Neutrophil (primary cell): ENCODE measurements around the gene RPRD1B.
"Not testable (repeated sequence)": the region's sequence is repeated elsewhere in the genome, so short reads cannot be mapped to it uniquely, and the experiment has no call there.

Source experiments
- H3K27ac ChIP-seq: fragments of 200-600 bp; sonication (generic); 2 replicates; pipeline ENCODE4 v1.5.1; 2016; ENCODE audit warnings: mild to moderate bottlenecking, moderate library complexity
- H3K27me3 ChIP-seq: fragments of 200-600 bp; sonication (generic); 2 replicates; pipeline ENCODE4 v1.6.0; 2016; ENCODE audit warnings: mild to moderate bottlenecking
- H3K36me3 ChIP-seq: fragments of 200-600 bp; sonication (generic); 2 replicates; pipeline ENCODE4 v1.5.1; 2017
- H3K4me1 ChIP-seq, 2 experiments: fragments of 200-600 bp in 1 of 2; sonication (generic) in 1 of 2; 1 replicate in 1 of 2; 2 replicates in 1 of 2; pipeline versions ENCODE4 v1.5.1 to v1.6.1; 2013 to 2016; ENCODE audit warnings: low read depth in 1 of 2, low read length in 1 of 2, mild to moderate bottlenecking in 1 of 2, moderate library complexity in 1 of 2; ENCODE audit not compliant: control insufficient read depth in 1 of 2, insufficient read depth in 1 of 2
- H3K4me3 ChIP-seq, 2 experiments: fragments of 200-600 bp in 1 of 2; sonication (generic) in 1 of 2; 1 replicate in 1 of 2; 2 replicates in 1 of 2; pipeline ENCODE4 v1.5.1; 2013 to 2016; ENCODE audit warnings: low read depth in 1 of 2, low read length in 1 of 2, mild to moderate bottlenecking in 1 of 2, moderate library complexity in 1 of 2
- H3K9me3 ChIP-seq: fragments of 200-600 bp; sonication (generic); 2 replicates; pipeline ENCODE4 v1.5.1; 2016
- CTCF ChIP-seq: fragments of 200-600 bp; sonication (generic); IDR thresholded peaks from 2 replicates; pipeline ENCODE4 v1.5.1; 2016; ENCODE audit warnings: antibody characterized with exemption

RPRD1B gene

DNA sequence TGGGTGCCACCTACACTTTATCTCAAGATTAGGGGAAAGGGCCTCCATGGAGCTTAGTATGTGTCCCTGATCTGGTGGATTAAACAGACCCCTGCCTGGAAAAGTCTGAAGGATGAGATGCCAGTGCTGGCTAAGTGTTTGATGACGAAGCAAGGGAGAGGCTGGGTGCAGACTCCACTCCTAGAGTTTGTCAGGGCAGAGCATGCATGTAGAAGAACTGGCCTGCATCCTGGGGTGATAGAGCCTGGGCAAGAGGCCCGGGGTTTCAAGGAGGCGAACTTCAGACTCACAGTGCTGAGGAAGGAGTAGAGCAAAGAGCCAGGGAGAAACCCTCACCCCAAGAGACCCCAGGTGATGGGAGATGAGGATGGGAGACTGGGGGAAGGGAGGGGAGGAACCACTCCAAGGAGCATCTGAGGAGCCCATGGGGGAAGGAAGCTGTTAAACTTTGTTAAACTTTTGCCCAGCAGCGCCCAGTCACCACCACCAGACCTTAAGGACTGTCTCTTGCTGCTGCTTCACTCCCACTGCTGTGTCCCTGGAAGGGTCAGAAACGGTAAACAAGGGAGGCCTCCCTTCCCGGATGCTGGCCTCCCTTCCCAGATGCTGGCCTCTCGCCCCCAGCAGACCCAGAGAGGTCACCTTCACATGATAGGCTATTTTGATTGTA is 61.6 kb downstream of the RPRD1B start:
- Histone ChIP-seq H3K27ac (peak overlapping the region; percentile 89), H3K9me3 (no peaks in the 10 kb centered on the region), H3K27me3 (no peaks in the 10 kb centered on the region), H3K4me1 (peaks cover 42 to 50% of the 10 kb centered on the region in 2 experiments), H3K36me3 (peaks cover 8% of the 10 kb centered on the region), H3K4me3 (no peak overlapping the region)
- no peak for TF ChIP-seq CTCF

GRCh38 chr20:38098952-38099351 is 65.4 kb downstream of the RPRD1B start:
- Histone ChIP-seq H3K36me3 (no peaks in the 10 kb centered on the region), H3K27ac (no peak overlapping the region), H3K4me1 (peaks cover 21 to 22% of the 10 kb centered on the region in 2 experiments), H3K27me3 (no peaks in the 10 kb centered on the region), H3K9me3 (no peaks in the 10 kb centered on the region), H3K4me3 (no peak overlapping the region)
- no peak for TF ChIP-seq CTCF

- H3K4me1 ChIP-seq, H3K9me3 ChIP-seq, H3K27ac ChIP-seq, H3K4me3 ChIP-seq, H3K36me3 ChIP-seq, H3K27me3 ChIP-seq: not testable (repeated sequence)
These were observed 68.7 kb downstream of the RPRD1B start for GRCh38 chr20:38102206-38102605.

DNA sequence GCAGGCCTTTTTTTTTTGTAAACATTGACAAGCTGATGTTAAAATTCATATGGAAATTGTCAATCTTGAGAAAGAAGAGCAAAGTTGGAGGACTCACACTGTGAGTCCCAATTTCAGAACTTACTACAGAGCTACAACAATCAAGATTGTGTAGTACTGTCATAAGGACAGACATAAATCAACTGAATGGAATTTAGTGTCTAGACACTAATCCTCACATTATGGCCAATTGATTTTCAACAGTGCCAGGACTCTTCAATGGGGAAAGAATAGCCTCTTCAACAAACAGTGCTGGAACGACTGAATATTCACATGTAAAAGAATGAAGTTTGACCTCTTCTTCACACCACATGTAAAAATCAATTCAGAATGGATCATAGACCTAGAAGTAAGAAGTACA is 70.7 kb downstream of the RPRD1B start:
- no peaks in the 10 kb centered on the region for H3K9me3 ChIP-seq
- no peaks in the 10 kb centered on the region for H3K27me3 ChIP-seq
- no peaks in the 10 kb centered on the region for H3K4me1 ChIP-seq
- no peak overlapping the region for H3K4me3 ChIP-seq
- H3K36me3 ChIP-seq = no peaks in the 10 kb centered on the region
- H3K27ac ChIP-seq = no peak overlapping the region
- no peak for TF ChIP-seq CTCF

GRCh38 chr20:38106461-38106860 is 72.9 kb downstream of the RPRD1B start:
- Histone ChIP-seq H3K36me3 (no peaks in the 10 kb centered on the region), H3K27me3 (no peaks in the 10 kb centered on the region), H3K4me1 (no peaks in the 10 kb centered on the region), H3K4me3 (no peak overlapping the region), H3K27ac (no peak overlapping the region), H3K9me3 (no peaks in the 10 kb centered on the region)
- TF ChIP-seq CTCF = no peak

DNA sequence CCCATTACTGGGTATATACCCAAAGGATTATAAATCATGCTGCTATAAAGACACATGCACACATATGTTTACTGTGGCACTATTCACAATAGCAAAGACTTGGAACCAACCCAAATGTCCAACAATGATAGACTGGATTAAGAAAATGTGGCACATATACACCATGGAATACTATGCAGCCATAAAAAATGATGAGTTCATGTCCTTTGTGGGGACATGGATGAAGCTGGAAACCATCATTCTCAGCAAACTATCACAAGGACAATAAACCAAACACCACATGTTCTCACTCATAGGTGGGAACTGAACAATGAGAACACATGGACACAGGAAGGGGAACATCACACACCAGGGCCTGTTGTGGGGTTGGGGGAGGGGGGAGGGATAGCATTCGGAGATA is 73.8 kb downstream of the RPRD1B start:
- not testable (repeated sequence) for H3K4me1 ChIP-seq, H3K27me3 ChIP-seq, H3K36me3 ChIP-seq, H3K27ac ChIP-seq, H3K9me3 ChIP-seq, H3K4me3 ChIP-seq

- H3K27ac ChIP-seq, H3K27me3 ChIP-seq, H3K4me3 ChIP-seq, H3K9me3 ChIP-seq, H3K36me3 ChIP-seq, H3K4me1 ChIP-seq: not testable (repeated sequence)
These were observed 74.4 kb downstream of the RPRD1B start for GRCh38 chr20:38107916-38108315.
